K562 (cell line): ENCODE data around the gene AGPAT4. TPM values are rescaled to one million over a fixed set of nuclear protein-coding genes. Genes with fewer than 3 reads are reported as not detected.

Experiments used
- CHCHD3 ChIP-seq: fragments of 250-450 bp; sonication (Bioruptor Pico); IDR thresholded peaks from 2 replicates; pipeline ENCODE4 v2.1.2; 2022; ENCODE audit warnings: mild to moderate bottlenecking
- CREB5 ChIP-seq: fragments of 250-450 bp; sonication (Bioruptor Pico); IDR thresholded peaks from 2 replicates; pipeline ENCODE4 v1.5.0; 2020; ENCODE audit warnings: mild to moderate bottlenecking
- GTF2F1 ChIP-seq: IDR thresholded peaks from 2 replicates; pipeline ENCODE4 v1.6.1; 2011; ENCODE audit warnings: low read depth, low read length, improper control_type of control experiment
- ZNF79 ChIP-seq: fragments of 250-450 bp; sonication (Bioruptor Pico); IDR thresholded peaks from 2 replicates; pipeline ENCODE4 v1.4.0; 2020; ENCODE audit warnings: low read depth, mild to moderate bottlenecking, moderate library complexity
- polyA plus RNA-seq, 8 experiments: library from polyadenylated mRNA; depleted of rRNA in 4 of 8; stranded (reverse) in 5 of 8; unstranded in 3 of 8; fragments of >200 nt; fragmentation: Nextera tagmentation in 2 of 8; fragmentation: Illumina TruSeq in 1 of 8; extraction: Ambion mirVana in 2 of 8; extraction: Trizol in 1 of 8; gene quantifications; 2 replicates each; pipeline versions ENCODE4 v1.2.1 to v1.2.3, GENCODE V29; 2011 to 2014; ENCODE audit warnings: inconsistent platforms in 1 of 8, missing spikeins in 1 of 8
- total RNA-seq, 7 experiments: library from RNA; depleted of rRNA in 6 of 7; stranded (reverse); fragments of >200 nt in 6 of 7; fragmentation: Illumina TruSeq in 2 of 7; extraction: Trizol in 2 of 7; gene quantifications; 2 replicates each; pipeline versions ENCODE4 v1.2.1 to v1.2.3, GENCODE V29; 2011 to 2021; ENCODE audit warnings: low replicate concordance in 1 of 7
- TF ChIP-seq, protein P1 (sequence below): fragments of 450-650 bp; IDR thresholded peaks from 2 replicates; pipeline ENCODE4 v1.6.1; 2016; ENCODE audit warnings: antibody characterized with exemption
- TF ChIP-seq, protein P2 (sequence below): sonication (generic); formaldehyde crosslinking; IDR thresholded peaks from 2 replicates; pipeline ENCODE4 v1.8.1; 2023; ENCODE audit warnings: mild to moderate bottlenecking, missing genetic modification reagents

Gene AGPAT4
- total and polyA plus RNA-seq, 9 of the 15 experiments (the other 6 are each of a cell fraction or from before 2014, with no cell fraction given) = 2.2 to 15.0 (median 5.7) TPM

DNA sequence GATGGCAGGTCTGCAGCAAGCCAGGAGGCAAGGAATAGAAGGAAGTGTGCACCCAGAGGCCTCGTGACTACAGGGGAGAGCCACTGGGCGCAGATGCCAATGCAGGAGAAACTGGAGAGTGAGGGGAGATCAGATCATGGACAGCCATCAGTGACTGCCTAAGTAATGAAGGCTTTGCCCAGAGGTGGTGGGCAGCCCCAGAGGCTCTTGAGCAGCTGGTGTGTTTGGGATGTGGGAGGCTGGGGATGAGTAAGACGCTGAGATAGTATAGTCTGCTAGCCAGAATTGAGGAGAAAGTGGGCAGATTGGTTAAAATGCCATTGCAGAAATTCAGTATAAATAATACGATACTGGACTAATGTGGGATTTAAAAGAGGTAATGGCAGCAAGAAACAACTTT is 170.4 kb downstream of the AGPAT4 start (continued):
- TF ChIP-seq CREB5 (CRISPR knock-in tag) (no peak), CHCHD3 (no peak), ZNF79 (no peak), GTF2F1 (no peak)
- TF ChIP-seq, protein P1, sequence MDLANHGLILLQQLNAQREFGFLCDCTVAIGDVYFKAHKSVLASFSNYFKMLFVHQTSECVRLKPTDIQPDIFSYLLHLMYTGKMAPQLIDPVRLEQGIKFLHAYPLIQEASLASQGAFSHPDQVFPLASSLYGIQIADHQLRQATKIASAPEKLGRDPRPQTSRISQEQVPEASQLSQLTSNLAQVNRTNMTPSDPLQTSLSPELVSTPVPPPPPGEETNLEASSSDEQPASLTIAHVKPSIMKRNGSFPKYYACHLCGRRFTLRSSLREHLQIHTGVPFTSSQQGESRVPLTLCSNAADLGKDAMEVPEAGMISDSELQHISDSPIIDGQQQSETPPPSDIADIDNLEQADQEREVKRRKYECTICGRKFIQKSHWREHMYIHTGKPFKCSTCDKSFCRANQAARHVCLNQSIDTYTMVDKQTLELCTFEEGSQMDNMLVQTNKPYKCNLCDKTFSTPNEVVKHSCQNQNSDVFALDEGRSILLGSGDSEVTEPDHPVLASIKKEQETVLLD = no peak
- TF ChIP-seq, protein P2, sequence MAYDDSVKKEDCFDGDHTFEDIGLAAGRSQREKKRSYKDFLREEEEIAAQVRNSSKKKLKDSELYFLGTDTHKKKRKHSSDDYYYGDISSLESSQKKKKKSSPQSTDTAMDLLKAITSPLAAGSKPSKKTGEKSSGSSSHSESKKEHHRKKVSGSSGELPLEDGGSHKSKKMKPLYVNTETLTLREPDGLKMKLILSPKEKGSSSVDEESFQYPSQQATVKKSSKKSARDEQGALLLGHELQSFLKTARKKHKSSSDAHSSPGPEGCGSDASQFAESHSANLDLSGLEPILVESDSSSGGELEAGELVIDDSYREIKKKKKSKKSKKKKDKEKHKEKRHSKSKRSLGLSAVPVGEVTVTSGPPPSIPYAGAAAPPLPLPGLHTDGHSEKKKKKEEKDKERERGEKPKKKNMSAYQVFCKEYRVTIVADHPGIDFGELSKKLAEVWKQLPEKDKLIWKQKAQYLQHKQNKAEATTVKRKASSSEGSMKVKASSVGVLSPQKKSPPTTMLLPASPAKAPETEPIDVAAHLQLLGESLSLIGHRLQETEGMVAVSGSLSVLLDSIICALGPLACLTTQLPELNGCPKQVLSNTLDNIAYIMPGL = no peak
